Measurements from ENCODE around the gene CTNNA1. TPM values are rescaled to one million over a fixed set of nuclear protein-coding genes. Genes with fewer than 3 reads are reported as not detected.

CTNNA1 gene
- total RNA-seq, 1 donor from 2014 or later = 397 TPM

DNA sequence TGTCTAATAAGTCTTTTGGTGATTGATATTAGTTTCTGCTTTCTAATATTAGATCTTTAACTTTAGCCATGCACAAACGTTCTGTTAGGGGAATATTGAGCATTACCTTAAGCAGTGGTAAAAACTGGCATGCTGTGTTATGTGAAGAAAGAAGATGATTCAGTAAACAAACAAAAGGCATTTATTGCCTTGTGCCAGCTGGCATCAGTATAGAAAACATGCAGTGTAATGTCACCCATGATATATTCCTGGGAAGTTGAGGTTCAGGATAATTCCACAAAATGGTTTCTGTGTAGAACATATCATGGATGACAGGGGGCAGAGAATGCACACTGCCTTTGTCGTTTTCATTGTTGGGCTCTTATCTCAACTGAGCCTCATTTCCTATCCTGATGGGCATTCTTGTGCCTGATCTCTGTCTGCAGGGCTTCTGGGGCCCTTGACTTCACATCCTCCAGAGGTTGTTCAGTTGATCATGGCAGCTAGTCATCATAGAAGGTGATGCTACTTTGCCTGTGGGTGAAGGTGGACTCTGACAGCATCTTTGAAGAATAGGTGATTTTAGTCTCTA is 97.7 kb downstream of the CTNNA1 start:
- Histone ChIP-seq H3K4me3 (ENCODE audit: low read depth, low read length) (no peak overlapping the region), H3K27me3 (ENCODE audit: control insufficient read depth, insufficient read depth, low read length) (no peaks in the 10 kb centered on the region), H3K36me3 (ENCODE audit: control insufficient read depth, insufficient read depth, low read length) (no peaks in the 10 kb centered on the region)
- TF ChIP-seq, protein P1, sequence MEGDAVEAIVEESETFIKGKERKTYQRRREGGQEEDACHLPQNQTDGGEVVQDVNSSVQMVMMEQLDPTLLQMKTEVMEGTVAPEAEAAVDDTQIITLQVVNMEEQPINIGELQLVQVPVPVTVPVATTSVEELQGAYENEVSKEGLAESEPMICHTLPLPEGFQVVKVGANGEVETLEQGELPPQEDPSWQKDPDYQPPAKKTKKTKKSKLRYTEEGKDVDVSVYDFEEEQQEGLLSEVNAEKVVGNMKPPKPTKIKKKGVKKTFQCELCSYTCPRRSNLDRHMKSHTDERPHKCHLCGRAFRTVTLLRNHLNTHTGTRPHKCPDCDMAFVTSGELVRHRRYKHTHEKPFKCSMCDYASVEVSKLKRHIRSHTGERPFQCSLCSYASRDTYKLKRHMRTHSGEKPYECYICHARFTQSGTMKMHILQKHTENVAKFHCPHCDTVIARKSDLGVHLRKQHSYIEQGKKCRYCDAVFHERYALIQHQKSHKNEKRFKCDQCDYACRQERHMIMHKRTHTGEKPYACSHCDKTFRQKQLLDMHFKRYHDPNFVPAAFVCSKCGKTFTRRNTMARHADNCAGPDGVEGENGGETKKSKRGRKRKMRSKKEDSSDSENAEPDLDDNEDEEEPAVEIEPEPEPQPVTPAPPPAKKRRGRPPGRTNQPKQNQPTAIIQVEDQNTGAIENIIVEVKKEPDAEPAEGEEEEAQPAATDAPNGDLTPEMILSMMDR (IDR thresholded peaks at IDR 0.05; ENCODE audit: insufficient read depth, low read length, poor library complexity, severe bottlenecking) = no peak
- no peak for DNase-seq (ENCODE audit: low read depth)

DNA sequence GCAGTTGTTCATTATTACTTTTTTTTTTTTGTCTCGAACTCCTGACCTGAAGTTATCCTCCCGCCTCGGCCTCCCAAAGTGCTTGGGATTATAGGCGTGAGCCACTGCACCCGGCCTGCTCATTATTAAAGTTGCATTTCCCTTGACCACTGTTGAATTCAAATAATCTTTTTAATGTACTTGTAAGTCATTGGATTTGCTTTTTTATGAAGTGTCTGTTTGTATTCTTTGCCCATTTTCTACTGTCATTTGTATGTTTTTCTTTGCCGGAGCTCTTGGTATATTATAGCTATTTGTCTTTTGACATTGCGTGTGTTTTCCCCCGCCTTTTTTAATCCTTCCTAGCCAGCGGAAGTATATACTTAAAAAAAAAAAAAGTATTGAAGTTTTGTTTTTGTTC is 99.9 kb downstream of the CTNNA1 start:
- no peak overlapping the region for H3K4me3 ChIP-seq (ENCODE audit: low read depth, low read length)
- no peaks in the 10 kb centered on the region for H3K27me3 ChIP-seq (ENCODE audit: control insufficient read depth, insufficient read depth, low read length)
- DNase-seq (ENCODE audit: low read depth) = no peak
- TF ChIP-seq, protein P1 (IDR thresholded peaks at IDR 0.05; ENCODE audit: insufficient read depth, low read length, poor library complexity, severe bottlenecking) = no peak
- H3K36me3 ChIP-seq (ENCODE audit: control insufficient read depth, insufficient read depth, low read length) = no peaks in the 10 kb centered on the region

DNA sequence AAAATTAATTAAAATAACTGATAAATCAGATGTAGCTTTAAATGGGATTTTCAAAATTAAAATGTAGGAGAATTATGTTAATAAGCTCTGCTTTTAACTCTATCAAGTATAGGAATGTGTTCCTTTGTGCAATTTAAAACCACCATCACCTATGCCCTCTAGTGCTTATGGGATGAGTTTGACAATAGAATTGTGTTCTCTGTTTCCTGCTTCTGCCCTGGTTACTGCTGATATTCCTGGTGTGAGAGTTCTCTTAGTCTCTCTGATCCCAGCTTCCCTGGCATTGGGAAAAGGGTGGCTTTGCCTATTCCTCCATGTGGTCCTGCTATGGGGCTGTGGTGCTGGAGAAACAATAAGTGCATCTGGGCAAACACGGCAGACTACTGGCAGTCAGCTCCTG is 113.8 kb downstream of the CTNNA1 start:
- Histone ChIP-seq H3K36me3 (ENCODE audit: control insufficient read depth, insufficient read depth, low read length) (no peaks in the 10 kb centered on the region), H3K27me3 (ENCODE audit: control insufficient read depth, insufficient read depth, low read length) (no peaks in the 10 kb centered on the region), H3K4me3 (ENCODE audit: low read depth, low read length) (no peak overlapping the region)
- no peak for DNase-seq (ENCODE audit: low read depth)
- TF ChIP-seq, protein P1 (IDR thresholded peaks at IDR 0.05; ENCODE audit: insufficient read depth, low read length, poor library complexity, severe bottlenecking) = no peak

DNA sequence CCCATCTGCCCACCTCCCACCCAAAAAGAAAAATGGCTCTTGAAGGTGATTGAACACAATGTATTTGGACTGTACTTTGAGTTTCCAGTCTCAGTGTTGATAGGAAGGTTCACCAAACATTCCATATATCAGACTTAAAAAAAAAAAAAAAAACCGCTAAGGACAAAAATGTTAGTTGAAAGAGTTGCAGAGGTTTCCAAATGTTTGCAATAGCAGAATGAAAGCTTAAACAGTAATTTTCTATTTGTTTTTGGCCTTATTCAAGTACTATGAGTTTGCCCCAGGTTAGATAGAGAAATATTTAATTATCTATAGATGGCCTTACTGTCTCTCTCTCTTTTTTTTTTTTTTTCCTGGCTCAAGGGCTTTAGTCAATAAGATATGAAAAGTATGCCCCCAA is 115.8 kb downstream of the CTNNA1 start:
- no peaks in the 10 kb centered on the region for H3K36me3 ChIP-seq (ENCODE audit: control insufficient read depth, insufficient read depth, low read length)
- H3K27me3 ChIP-seq (ENCODE audit: control insufficient read depth, insufficient read depth, low read length) = no peaks in the 10 kb centered on the region
- no peak for DNase-seq (ENCODE audit: low read depth)
- H3K4me3 ChIP-seq (ENCODE audit: low read depth, low read length) = no peak overlapping the region
- TF ChIP-seq, protein P1 (IDR thresholded peaks at IDR 0.05; ENCODE audit: insufficient read depth, low read length, poor library complexity, severe bottlenecking) = no peak

DNA sequence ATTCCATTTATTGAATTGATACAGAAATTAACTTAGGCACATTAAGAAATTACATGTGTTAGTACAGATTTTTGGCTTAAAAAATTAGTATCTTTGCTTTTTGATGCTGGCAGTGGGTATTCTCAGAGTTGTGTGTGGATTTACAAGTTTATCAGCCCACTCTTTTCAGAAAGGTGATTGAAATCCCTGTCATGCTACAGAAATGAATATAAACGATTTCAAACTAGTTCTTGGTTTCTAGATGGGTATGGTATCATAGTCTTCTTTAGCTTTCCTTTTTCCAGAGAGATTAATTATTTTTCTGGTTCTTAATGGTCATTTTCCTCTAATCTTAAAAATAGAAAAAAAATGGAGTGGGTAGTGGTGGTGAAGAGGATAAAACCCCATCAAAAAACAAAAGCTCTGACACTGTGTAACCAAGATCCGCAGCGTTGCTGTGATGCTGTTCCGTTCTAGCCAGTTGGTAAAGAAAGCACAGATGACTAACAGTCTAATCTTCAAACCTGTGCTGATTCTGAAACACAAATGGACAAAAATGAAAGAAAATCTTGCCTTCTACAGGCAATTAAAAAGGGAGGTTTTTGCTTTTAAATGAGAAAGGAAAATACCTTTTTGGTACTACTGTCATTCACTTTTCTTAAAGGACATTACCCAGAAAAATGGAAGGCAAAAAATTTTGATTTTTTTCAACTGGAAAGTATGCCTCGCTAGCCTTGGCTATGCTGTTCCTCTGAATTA is 116.7 kb downstream of the CTNNA1 start:
- no peaks in the 10 kb centered on the region for H3K27me3 ChIP-seq (ENCODE audit: control insufficient read depth, insufficient read depth, low read length)
- H3K36me3 ChIP-seq (ENCODE audit: control insufficient read depth, insufficient read depth, low read length) = no peaks in the 10 kb centered on the region
- TF ChIP-seq, protein P1 (IDR thresholded peaks at IDR 0.05; ENCODE audit: insufficient read depth, low read length, poor library complexity, severe bottlenecking) = no peak
- no peak for DNase-seq (ENCODE audit: low read depth)
- no peak overlapping the region for H3K4me3 ChIP-seq (ENCODE audit: low read depth, low read length)

DNA sequence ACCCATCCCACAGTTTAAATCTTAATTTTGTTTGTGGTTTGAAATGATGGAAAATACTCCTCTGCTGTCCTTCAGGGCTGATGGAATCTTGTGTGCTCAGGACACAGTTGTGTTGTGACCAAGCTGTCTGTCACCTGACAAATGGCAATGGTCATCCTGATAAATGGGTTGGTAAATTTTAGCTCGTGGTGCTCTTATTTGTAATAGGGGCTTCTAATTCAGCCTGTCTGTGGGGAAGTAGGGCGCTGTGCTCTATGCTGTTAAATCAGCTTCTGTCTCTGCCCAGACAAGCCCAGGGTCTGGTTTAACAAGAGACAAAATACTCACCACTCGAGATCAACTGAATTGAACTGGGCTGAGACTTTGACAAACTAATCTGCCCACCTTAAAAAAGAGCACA is 117.4 kb downstream of the CTNNA1 start:
- Histone ChIP-seq H3K4me3 (ENCODE audit: low read depth, low read length) (no peak overlapping the region), H3K36me3 (ENCODE audit: control insufficient read depth, insufficient read depth, low read length) (no peaks in the 10 kb centered on the region), H3K27me3 (ENCODE audit: control insufficient read depth, insufficient read depth, low read length) (no peaks in the 10 kb centered on the region)
- no peak for DNase-seq (ENCODE audit: low read depth)
- TF ChIP-seq, protein P1 (IDR thresholded peaks at IDR 0.05; ENCODE audit: insufficient read depth, low read length, poor library complexity, severe bottlenecking) = no peak

Measured in kidney epithelial cell (primary cell).